Measurements from ENCODE around the gene CAMTA1. TPM values are rescaled to one million over a fixed set of nuclear protein-coding genes. Genes with fewer than 3 reads are reported as not detected.

Gene CAMTA1
- total RNA-seq, 1 donor from 2014 or later: 47.9 TPM

DNA sequence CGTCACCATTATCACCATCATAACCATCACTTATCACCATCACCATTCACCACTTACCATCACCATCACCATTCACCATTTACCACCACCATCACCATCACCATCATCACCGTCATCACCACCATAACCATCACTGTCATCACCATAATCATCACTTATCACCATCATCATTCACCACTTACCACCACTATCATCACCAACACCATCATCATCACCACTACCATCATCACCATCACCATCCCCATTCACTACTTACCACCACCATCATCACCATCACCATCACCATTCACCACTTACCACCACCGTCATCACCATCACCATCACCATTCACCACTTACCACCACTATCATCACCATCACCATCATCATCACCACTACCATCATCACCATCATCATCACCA lies 151.8 kb downstream of the CAMTA1 start:
- Histone ChIP-seq H3K9me3 (no peaks in the 10 kb centered on the region), H3K4me3 (no peak overlapping the region), H3K4me1 (peaks cover 3% of the 10 kb centered on the region), H3K27ac (no peak overlapping the region), H3K36me3 (no peaks in the 10 kb centered on the region), H3K27me3 (ENCODE audit: low read depth) (peaks cover 20% of the 10 kb centered on the region)
- DNase-seq (no peak), ATAC-seq (no peak)
- TF ChIP-seq, protein P1, sequence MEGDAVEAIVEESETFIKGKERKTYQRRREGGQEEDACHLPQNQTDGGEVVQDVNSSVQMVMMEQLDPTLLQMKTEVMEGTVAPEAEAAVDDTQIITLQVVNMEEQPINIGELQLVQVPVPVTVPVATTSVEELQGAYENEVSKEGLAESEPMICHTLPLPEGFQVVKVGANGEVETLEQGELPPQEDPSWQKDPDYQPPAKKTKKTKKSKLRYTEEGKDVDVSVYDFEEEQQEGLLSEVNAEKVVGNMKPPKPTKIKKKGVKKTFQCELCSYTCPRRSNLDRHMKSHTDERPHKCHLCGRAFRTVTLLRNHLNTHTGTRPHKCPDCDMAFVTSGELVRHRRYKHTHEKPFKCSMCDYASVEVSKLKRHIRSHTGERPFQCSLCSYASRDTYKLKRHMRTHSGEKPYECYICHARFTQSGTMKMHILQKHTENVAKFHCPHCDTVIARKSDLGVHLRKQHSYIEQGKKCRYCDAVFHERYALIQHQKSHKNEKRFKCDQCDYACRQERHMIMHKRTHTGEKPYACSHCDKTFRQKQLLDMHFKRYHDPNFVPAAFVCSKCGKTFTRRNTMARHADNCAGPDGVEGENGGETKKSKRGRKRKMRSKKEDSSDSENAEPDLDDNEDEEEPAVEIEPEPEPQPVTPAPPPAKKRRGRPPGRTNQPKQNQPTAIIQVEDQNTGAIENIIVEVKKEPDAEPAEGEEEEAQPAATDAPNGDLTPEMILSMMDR (IDR thresholded peaks at IDR 0.05): no peak
- intact Hi-C loops (cut with DNase I): no loop called here

DNA sequence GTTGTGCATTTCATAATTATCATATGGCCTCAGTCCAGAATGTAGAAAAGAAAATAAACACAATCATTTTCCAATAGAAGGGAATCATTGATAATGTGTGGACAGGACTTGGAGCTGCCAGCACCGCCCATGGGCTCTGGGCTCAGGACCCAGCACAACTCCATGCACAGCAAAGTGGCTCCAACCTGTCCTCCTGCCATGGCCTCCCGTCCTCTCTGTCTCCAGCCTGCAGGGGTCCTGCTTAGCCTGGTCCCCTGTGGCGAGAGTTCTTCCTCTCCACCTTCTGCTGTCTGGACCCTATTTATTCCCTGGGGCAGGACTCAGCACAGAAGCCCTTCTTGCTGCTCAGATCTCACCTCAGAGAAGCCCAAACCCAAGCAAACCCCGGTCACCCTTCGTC lies 154.1 kb downstream of the CAMTA1 start:
- Histone ChIP-seq H3K4me1 (peaks cover 3% of the 10 kb centered on the region), H3K27me3 (ENCODE audit: low read depth) (peaks cover 9% of the 10 kb centered on the region), H3K27ac (no peak overlapping the region), H3K36me3 (no peaks in the 10 kb centered on the region), H3K4me3 (no peak overlapping the region), H3K9me3 (no peaks in the 10 kb centered on the region)
- DNase-seq (no peak), ATAC-seq (no peak)
- TF ChIP-seq, protein P1 (IDR thresholded peaks at IDR 0.05): no peak
- intact Hi-C loops (cut with DNase I): no loop called here

DNA sequence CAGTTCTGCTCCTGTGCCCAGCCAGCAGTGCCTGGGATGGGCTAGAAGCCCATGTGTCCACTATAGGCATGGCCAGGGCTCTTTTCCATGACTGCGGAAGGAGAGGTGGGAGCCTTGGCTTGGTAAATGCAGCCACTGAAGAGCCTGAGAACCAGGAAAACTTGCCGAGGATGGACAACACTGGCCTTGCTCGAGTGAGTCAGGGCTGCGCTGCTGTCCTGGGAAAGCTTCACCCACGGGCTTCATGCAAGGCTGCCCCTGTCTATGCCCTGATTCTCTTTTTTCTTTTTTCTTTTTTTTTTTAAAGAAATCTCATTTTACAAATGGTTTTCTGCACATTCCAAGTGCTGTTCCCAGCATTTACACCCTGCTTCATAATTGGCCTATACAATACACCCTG lies 156.5 kb downstream of the CAMTA1 start:
- H3K27ac ChIP-seq: no peak overlapping the region
- no peaks in the 10 kb centered on the region for H3K9me3 ChIP-seq
- no peaks in the 10 kb centered on the region for H3K36me3 ChIP-seq
- no peaks in the 10 kb centered on the region for H3K27me3 ChIP-seq (ENCODE audit: low read depth)
- TF ChIP-seq, protein P1 (IDR thresholded peaks at IDR 0.05): no peak
- intact Hi-C loops (cut with DNase I): no loop called here
- H3K4me3 ChIP-seq: no peak overlapping the region
- no peaks in the 10 kb centered on the region for H3K4me1 ChIP-seq
- no peak for ATAC-seq
- DNase-seq: no peak

DNA sequence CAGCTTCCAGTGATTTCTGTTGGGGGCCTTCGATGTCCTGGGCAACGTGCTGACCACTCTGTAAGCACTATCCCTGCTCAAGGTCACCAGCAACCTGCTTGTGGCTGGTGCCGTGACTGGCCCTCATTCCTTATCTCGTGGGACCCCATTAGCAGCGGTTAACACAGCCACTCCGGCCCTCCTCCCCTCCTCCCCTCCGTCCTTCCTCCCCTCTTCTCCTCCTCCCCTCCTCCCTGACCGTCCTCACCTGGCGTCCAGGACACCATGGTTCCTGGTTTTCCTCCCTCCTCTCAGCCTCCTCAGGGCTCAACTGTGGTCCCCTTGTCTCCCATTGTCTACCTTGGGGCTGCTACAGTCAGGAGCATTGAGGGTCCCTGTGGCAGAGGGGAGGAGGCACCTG lies 157.7 kb downstream of the CAMTA1 start:
- ATAC-seq: no peak
- TF ChIP-seq, protein P1 (IDR thresholded peaks at IDR 0.05): no peak
- Histone ChIP-seq H3K4me3 (no peak overlapping the region), H3K36me3 (no peaks in the 10 kb centered on the region), H3K9me3 (no peaks in the 10 kb centered on the region), H3K4me1 (no peaks in the 10 kb centered on the region), H3K27me3 (ENCODE audit: low read depth) (no peaks in the 10 kb centered on the region), H3K27ac (no peak overlapping the region)
- DNase-seq: no peak
- intact Hi-C loops (cut with DNase I): no loop called here

DNA sequence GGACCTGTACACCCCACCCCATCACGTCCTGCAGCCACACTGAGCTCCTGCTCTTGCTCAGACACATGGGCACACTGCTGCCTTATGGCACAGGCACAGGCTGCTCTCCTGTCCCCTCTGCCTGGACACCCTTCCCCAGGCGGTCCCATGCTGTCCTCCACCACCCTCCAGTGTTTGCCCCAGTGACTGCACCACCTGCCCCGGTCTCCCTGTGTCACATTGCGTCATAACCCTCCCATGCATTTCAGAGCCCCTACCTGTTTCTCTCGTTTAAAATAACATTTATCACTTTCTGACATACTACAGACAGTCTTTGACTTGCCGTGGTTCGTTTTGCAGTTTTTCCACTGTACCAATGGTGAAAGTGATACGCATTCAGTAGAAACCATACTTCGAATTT lies 159.2 kb downstream of the CAMTA1 start:
- H3K36me3 ChIP-seq: no peaks in the 10 kb centered on the region
- TF ChIP-seq, protein P1 (IDR thresholded peaks at IDR 0.05): no peak
- intact Hi-C loops (cut with DNase I): no loop called here
- H3K4me3 ChIP-seq: no peak overlapping the region
- no peak overlapping the region for H3K27ac ChIP-seq
- no peaks in the 10 kb centered on the region for H3K4me1 ChIP-seq
- H3K27me3 ChIP-seq (ENCODE audit: low read depth): no peaks in the 10 kb centered on the region
- no peaks in the 10 kb centered on the region for H3K9me3 ChIP-seq
- ATAC-seq (no peak), DNase-seq (no peak)

DNA sequence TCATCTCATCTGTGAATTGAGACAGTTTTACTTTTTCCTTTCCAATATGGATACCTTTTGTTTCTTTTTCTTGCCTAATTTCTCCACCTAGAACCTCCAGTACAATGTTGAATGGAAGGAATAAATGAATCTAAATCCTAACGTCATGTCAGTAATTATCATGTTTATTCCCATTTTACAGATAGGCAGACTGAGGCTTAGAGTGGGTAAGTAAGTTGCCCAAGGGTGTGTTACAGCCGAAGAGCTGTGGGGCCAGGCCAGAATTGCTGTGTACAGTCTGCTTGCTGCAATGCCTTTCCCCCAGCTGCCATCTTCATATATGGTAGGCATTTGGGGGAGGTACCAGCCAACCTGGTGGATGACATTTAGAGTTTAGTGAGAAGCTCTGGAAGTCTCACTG lies 162.7 kb downstream of the CAMTA1 start:
- H3K27ac ChIP-seq: no peak overlapping the region
- no peak for ATAC-seq
- DNase-seq: no peak
- H3K36me3 ChIP-seq: no peaks in the 10 kb centered on the region
- no peaks in the 10 kb centered on the region for H3K27me3 ChIP-seq (ENCODE audit: low read depth)
- H3K9me3 ChIP-seq: no peaks in the 10 kb centered on the region
- intact Hi-C loops (cut with DNase I): no loop called here
- H3K4me3 ChIP-seq: no peak overlapping the region
- H3K4me1 ChIP-seq: no peaks in the 10 kb centered on the region
- TF ChIP-seq, protein P1 (IDR thresholded peaks at IDR 0.05): no peak

Measured in lower lobe of right lung (tissue), 2 donors.